RCC 7860 (cell line): ENCODE results near the gene SLC19A1.

ENCODE experiments used
- DNase-seq: peaks from one replicate; pipeline ENCODE4 v3.0.0-alpha.2; 2015; ENCODE audit warnings: low spot score
- FAIRE-seq: peaks from 2 replicates; lab custom pipeline; 2012; peaks lifted over from hg19 to GRCh38; lab: Jason Lieb, UNC

The SLC19A1 gene

GRCh38 chr21:45522986-45523385 lies 19.3 kb downstream of the SLC19A1 start:
- FAIRE-seq (no peak), DNase-seq (no peak)

GRCh38 chr21:45522381-45522780 lies 19.9 kb downstream of the SLC19A1 start:
- DNase-seq (no peak), FAIRE-seq (no peak)

GRCh38 chr21:45521241-45521640 lies 21.0 kb downstream of the SLC19A1 start:
- DNase-seq (no peak), FAIRE-seq (no peak)

GRCh38 chr21:45519182-45519581 lies 23.1 kb downstream of the SLC19A1 start:
- no peak for DNase-seq
- FAIRE-seq, result no peak

- no peak for DNase-seq
- FAIRE-seq, result no peak
Observed at GRCh38 chr21:45518742-45519141, 23.5 kb downstream of the SLC19A1 start.

GRCh38 chr21:45517249-45518065 lies 24.8 kb downstream of the SLC19A1 start:
- FAIRE-seq (no peak), DNase-seq (no peak)

GRCh38 chr21:45516671-45517151 lies 25.5 kb downstream of the SLC19A1 start:
- FAIRE-seq (no peak), DNase-seq (no peak)

- FAIRE-seq, result no peak
- DNase-seq, result no peak
Observed at GRCh38 chr21:45516071-45516670, 26.1 kb downstream of the SLC19A1 start.

GRCh38 chr21:45515241-45516061 lies 26.8 kb downstream of the SLC19A1 start:
- FAIRE-seq, result no peak
- no peak for DNase-seq

GRCh38 chr21:45514311-45515021 lies 27.8 kb downstream of the SLC19A1 start:
- DNase-seq (no peak), FAIRE-seq (no peak)

GRCh38 chr21:45513741-45514310 lies 28.4 kb downstream of the SLC19A1 start:
- no peak for FAIRE-seq
- no peak for DNase-seq

GRCh38 chr21:45513003-45513717 lies 29.1 kb downstream of the SLC19A1 start:
- DNase-seq (peak; percentile 29), FAIRE-seq (no peak)

- no peak for FAIRE-seq
Observed at GRCh38 chr21:45512626-45513002, 29.6 kb downstream of the SLC19A1 start.

GRCh38 chr21:45511661-45512431 lies 30.4 kb downstream of the SLC19A1 start:
- FAIRE-seq, result no peak

More at GRCh38 chr21:45512626-45513002, 29.6 kb downstream of the SLC19A1 start:
- DNase-seq, result no peak

GRCh38 chr21:45511007-45511406 lies 31.2 kb downstream of the SLC19A1 start:
- FAIRE-seq, result no peak
- no peak for DNase-seq

More at GRCh38 chr21:45511661-45512431, 30.4 kb downstream of the SLC19A1 start:
- no peak for DNase-seq

GRCh38 chr21:45510466-45510955 lies 31.7 kb downstream of the SLC19A1 start:
- FAIRE-seq (no peak), DNase-seq (no peak)

GRCh38 chr21:45509566-45510465 lies 32.4 kb downstream of the SLC19A1 start:
- DNase-seq (no peak), FAIRE-seq (no peak)
